Liver (tissue), 3 donors: ENCODE measurements around the gene ABCA12.

Source experiments
- CTCF ChIP-seq: fragments of 150-350 bp; IDR thresholded peaks from 2 replicates; pipeline ENCODE4 v1.5.1; 2017; ENCODE audit warnings: improper control_type of control experiment, low read depth, low read length; ENCODE audit not compliant: missing input control
- TAF1 ChIP-seq: conservative IDR thresholded peaks from 2 replicates; pipeline ENCODE4 v1.6.1; 2016; ENCODE audit warnings: antibody characterized with exemption, mild to moderate bottlenecking
- ZBTB33 ChIP-seq: IDR thresholded peaks from 2 replicates; pipeline ENCODE4 v1.6.1; 2016; ENCODE audit warnings: antibody characterized with exemption
- donor health status: healthy.
- donor health status: healthy.

GRCh38 chr2:215022910-215023309 is 115.5 kb downstream of the ABCA12 start:
- TF ChIP-seq CTCF (no peak), TAF1 (no peak), ZBTB33 (no peak)
